GM12891 (cell line): ENCODE results near the gene PBRM1.

ENCODE experiments used
- POLR2A ChIP-seq: IDR thresholded peaks from 2 replicates; pipeline ENCODE4 v1.6.1; 2011; ENCODE audit warnings: low read depth, low read length, control low read depth
- POLR2AphosphoS5 ChIP-seq: IDR thresholded peaks from 2 replicates; pipeline ENCODE4 v1.6.1; 2011; ENCODE audit warnings: low read depth, low read length, control low read depth
- POU2F2 ChIP-seq: IDR thresholded peaks from 2 replicates; pipeline ENCODE4 v1.6.1; 2011; ENCODE audit warnings: low read depth, mild to moderate bottlenecking, control low read depth, low read length, moderate library complexity
- SPI1 ChIP-seq: IDR thresholded peaks from 2 replicates; pipeline ENCODE4 v1.6.1; 2011; ENCODE audit warnings: low read depth, low read length, control low read depth
- TAF1 ChIP-seq: IDR thresholded peaks from 2 replicates; pipeline ENCODE4 v1.6.1; 2011; ENCODE audit warnings: low read depth, low read length, control low read depth

- TF ChIP-seq POLR2AphosphoS5 = no peak
- TF ChIP-seq TAF1 = no peak
- no peak for TF ChIP-seq POLR2A
- no peak for TF ChIP-seq POU2F2
- no peak for TF ChIP-seq SPI1
These were observed 173.0 kb downstream of the PBRM1 start for GRCh38 chr3:52512727-52513126.
